HepG2 (cell line): ENCODE results near the gene SLC36A1. TPM values are rescaled to one million over a fixed set of nuclear protein-coding genes. Genes with fewer than 3 reads are reported as not detected.

ENCODE experiments used
- DZIP1 ChIP-seq: sonication (generic); formaldehyde crosslinking; IDR thresholded peaks from 2 replicates; pipeline ENCODE4 v1.5.0; 2020; ENCODE audit warnings: mild to moderate bottlenecking, missing genetic modification reagents
- EHMT2 ChIP-seq: fragments of 200-600 bp; sonication (generic); IDR thresholded peaks from 2 replicates; pipeline ENCODE4 v1.7.0; 2017; ENCODE audit warnings: antibody characterized with exemption, low read depth, low read length, borderline replicate concordance
- HDAC2 ChIP-seq: sonication (generic); formaldehyde crosslinking; IDR thresholded peaks from 2 replicates; pipeline ENCODE4 v1.4.0; 2020; ENCODE audit warnings: missing genetic modification reagents
- HES4 ChIP-seq: sonication (generic); formaldehyde crosslinking; IDR thresholded peaks from 2 replicates; pipeline ENCODE4 v1.9.0; 2021; ENCODE audit warnings: mild to moderate bottlenecking, missing genetic modification reagents, borderline replicate concordance
- KAT7 ChIP-seq: IDR thresholded peaks from 2 replicates; pipeline ENCODE4 v1.6.1; 2018; ENCODE audit warnings: borderline replicate concordance, missing compliant biosample characterization
- LBX2 ChIP-seq: sonication (generic); formaldehyde crosslinking; IDR thresholded peaks from 2 replicates; pipeline ENCODE4 v1.5.0; 2020; ENCODE audit warnings: missing genetic modification reagents, mild to moderate bottlenecking, borderline replicate concordance
- NR2F6 ChIP-seq, 2 experiments: IDR thresholded peaks; 2 replicates each; pipeline ENCODE4 v1.6.1; 2016; ENCODE audit warnings: antibody characterized with exemption in 1 of 2, mild to moderate bottlenecking in 1 of 2
- RBM22 ChIP-seq: fragments of 200-400 bp; formaldehyde crosslinking; optimal IDR thresholded peaks from 2 replicates; pipeline ENCODE3; 2017; ENCODE audit warnings: mild to moderate bottlenecking, low read length, moderate library complexity
- ZBTB3 ChIP-seq: sonication (generic); formaldehyde crosslinking; IDR thresholded peaks from 2 replicates; pipeline ENCODE4 v1.4.0; 2020; ENCODE audit warnings: low read depth, mild to moderate bottlenecking, moderate library complexity, missing genetic modification reagents, borderline replicate concordance
- ZUFSP ChIP-seq: sonication (generic); formaldehyde crosslinking; IDR thresholded peaks from 2 replicates; pipeline ENCODE4 v1.9.0; 2021; ENCODE audit warnings: missing genetic modification reagents, mild to moderate bottlenecking, borderline replicate concordance
- polyA plus RNA-seq, 8 experiments: library from polyadenylated mRNA; depleted of rRNA in 3 of 8; stranded (reverse) in 7 of 8; unstranded in 1 of 8; fragments of >200 nt; fragmentation: Illumina TruSeq in 4 of 8; extraction: Trizol in 4 of 8; gene quantifications; 2 replicates each; pipeline versions ENCODE4 v1.2.1 to v1.2.3, GENCODE V29; 2011 to 2016; ENCODE audit warnings: low read depth in 4 of 8, missing spikeins in 1 of 8, mixed read lengths in 1 of 8; ENCODE audit not compliant: insufficient read depth in 1 of 8
- total RNA-seq, 5 experiments: library from RNA; depleted of rRNA; stranded (reverse); fragments of >200 nt; fragmentation: Illumina TruSeq; extraction: Trizol; gene quantifications; 2 replicates each; pipeline ENCODE4 v1.2.3, GENCODE V29; 2016; ENCODE audit warnings: low read depth in 1 of 5
- TF ChIP-seq, protein P1 (sequence below): sonication (generic); formaldehyde crosslinking; IDR thresholded peaks from 2 replicates; pipeline ENCODE4 v1.8.1; 2022; ENCODE audit warnings: mild to moderate bottlenecking, missing genetic modification reagents

SLC36A1 gene
- total and polyA plus RNA-seq, 2 of the 13 experiments (the other 11 are each of a cell fraction or from before 2014, with no cell fraction given) = 8.0 to 8.9 TPM

DNA sequence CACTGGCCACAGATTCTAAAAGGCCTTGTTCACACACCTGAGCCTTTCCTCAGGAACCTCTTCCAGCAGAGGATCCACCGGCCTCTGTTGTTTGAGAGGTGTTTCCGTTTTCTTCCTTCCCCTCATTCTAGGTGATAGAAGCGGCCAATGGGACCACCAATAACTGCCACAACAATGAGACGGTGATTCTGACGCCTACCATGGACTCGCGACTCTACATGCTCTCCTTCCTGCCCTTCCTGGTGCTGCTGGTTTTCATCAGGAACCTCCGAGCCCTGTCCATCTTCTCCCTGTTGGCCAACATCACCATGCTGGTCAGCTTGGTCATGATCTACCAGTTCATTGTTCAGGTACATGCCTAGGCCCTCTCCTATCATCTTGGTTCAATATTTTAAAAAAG, 20.2 kb downstream of the SLC36A1 start (continued):
- TF ChIP-seq ZUFSP (CRISPR knock-in tag) (no peak), RBM22 (no peak), EHMT2 (no peak), DZIP1 (CRISPR knock-in tag) (no peak), HDAC2 (no peak), HES4 (CRISPR knock-in tag) (no peak), NR2F6 (IDR thresholded peaks at IDR 0.05) (no peak), NR2F6 (CRISPR knock-in tag; IDR thresholded peaks at IDR 0.05) (no peak), ZBTB3 (CRISPR knock-in tag) (no peak), LBX2 (CRISPR knock-in tag) (no peak), KAT7 (CRISPR knock-in tag) (no peak)
- TF ChIP-seq, protein P1, sequence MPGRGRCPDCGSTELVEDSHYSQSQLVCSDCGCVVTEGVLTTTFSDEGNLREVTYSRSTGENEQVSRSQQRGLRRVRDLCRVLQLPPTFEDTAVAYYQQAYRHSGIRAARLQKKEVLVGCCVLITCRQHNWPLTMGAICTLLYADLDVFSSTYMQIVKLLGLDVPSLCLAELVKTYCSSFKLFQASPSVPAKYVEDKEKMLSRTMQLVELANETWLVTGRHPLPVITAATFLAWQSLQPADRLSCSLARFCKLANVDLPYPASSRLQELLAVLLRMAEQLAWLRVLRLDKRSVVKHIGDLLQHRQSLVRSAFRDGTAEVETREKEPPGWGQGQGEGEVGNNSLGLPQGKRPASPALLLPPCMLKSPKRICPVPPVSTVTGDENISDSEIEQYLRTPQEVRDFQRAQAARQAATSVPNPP (CRISPR knock-in tag) = no peak
